ENCODE results near the gene BCDIN3D. TPM values are rescaled to one million over a fixed set of nuclear protein-coding genes. Genes with fewer than 3 reads are reported as not detected.

Gene BCDIN3D
- 10 to 100 TPM in 1 of 5 donors, 1 to 10 TPM in 2, under 1 TPM in 1, not detected in 1; 0.58 to 14.7 (median 3.6) TPM for total RNA-seq
- polyA plus RNA-seq: 1 to 10 TPM; 1.8 to 2.7 (median 2.6) TPM
- long read RNA-seq, donor 1: 0 reads
- long read RNA-seq, donor 2, partial matches to known transcripts: 0 of 2 reads
- long read RNA-seq, donor 2, other reads (novel, unspliced or antisense): 0 of 2 reads
- long read RNA-seq, donor 3, partial matches to known transcripts: 0 of 1 reads
- long read RNA-seq, donor 3, other reads (novel, unspliced or antisense): 0 of 1 reads
- long read RNA-seq, donor 4: 0 reads
- long read RNA-seq, donor 5, partial matches to known transcripts: 0 of 2 reads
- long read RNA-seq, donor 5, other reads (novel, unspliced or antisense): 0 of 2 reads
- long read RNA-seq, donor 6, partial matches to known transcripts: 0 of 2 reads
- long read RNA-seq, donor 6, other reads (novel, unspliced or antisense): 0 of 2 reads
- long read RNA-seq, donor 7: 0 reads
- long read RNA-seq, donor 8, partial matches to known transcripts: 0 of 2 reads
- long read RNA-seq, donor 8, other reads (novel, unspliced or antisense): 0 of 2 reads
- long read RNA-seq, donor 9, partial matches to known transcripts: 0 of 3 reads
- long read RNA-seq, donor 9, other reads (novel, unspliced or antisense): 0 of 3 reads
- long read RNA-seq, donor 10: 0 reads

- Histone ChIP-seq H3K4me3 (peak within 1 kb of the TSS; percentile 64 to 70 (median 69)), H3K27me3 (peaks cover 0 to 11% (median 0%) of the 10 kb centered on the region in 3 donors), H3K9me3 (no peaks in the 10 kb centered on the region), H3K4me1 (peaks cover 10 to 21% (median 16%) of the 10 kb centered on the region in 4 donors), H3K27ac (peak within 1 kb of the TSS; percentile 89 to 91 (median 90)), H3K36me3 (peaks cover 0 to 8% (median 4%) of the 10 kb centered on the region in 4 donors)
- peak; percentile 94 to 98 for DNase-seq
- intact Hi-C loops (cut with DNase I; ENCODE audit: low total_unique reads): no loop called here
- TF ChIP-seq CTCF (IDR thresholded peaks at IDR 0.05) (no peak), POLR2AphosphoS5 (IDR thresholded peaks at IDR 0.05) (peak; percentile 78 to 97 (median 95)), EP300 (IDR thresholded peaks at IDR 0.05) (no peak), POLR2A (IDR thresholded peaks at IDR 0.05) (peak in 2 of 4 donors; percentile 12 to 52)
- 0 to 1% (median 0%) methylated on average over 52 to 55 of the region's 55 CpGs for WGBS, 5 donors
Measured at GRCh38 chr12:49842519-49843352, at the start of gene BCDIN3D. TSS of gene BCDIN3D (minus strand) at chr12:49843106. CDS start at chr12:49843087, 19 bp downstream.

GRCh38 chr12:49892084-49892731, 49.3 kb upstream of the BCDIN3D start:
- no peak overlapping the region for H3K27ac ChIP-seq
- H3K4me1 ChIP-seq: peaks cover 3 to 57% (median 24%) of the 10 kb centered on the region in 4 donors
- intact Hi-C loops (cut with DNase I; ENCODE audit: low total_unique reads): no loop called here
- WGBS, 5 donors: 68 to 76% (median 72%) methylated on average over 10 of the region's 10 CpGs
- H3K9me3 ChIP-seq: no peaks in the 10 kb centered on the region
- H3K27me3 ChIP-seq: peaks cover 0 to 2% (median 0%) of the 10 kb centered on the region in 3 donors
- no peak for DNase-seq
- no peak for TF ChIP-seq CTCF (IDR thresholded peaks at IDR 0.05)
- no peak for TF ChIP-seq POLR2AphosphoS5 (IDR thresholded peaks at IDR 0.05)
- no peak for TF ChIP-seq POLR2A (IDR thresholded peaks at IDR 0.05)
- no peak for TF ChIP-seq EP300 (IDR thresholded peaks at IDR 0.05)
- H3K36me3 ChIP-seq: no peaks in the 10 kb centered on the region
- H3K4me3 ChIP-seq: no peak overlapping the region

- Histone ChIP-seq H3K9me3 (no peaks in the 10 kb centered on the region), H3K36me3 (no peaks in the 10 kb centered on the region), H3K4me1 (peaks cover 3 to 58% (median 24%) of the 10 kb centered on the region in 4 donors), H3K27me3 (no peaks in the 10 kb centered on the region), H3K27ac (peak overlapping the region in 2 of 5 donors; percentile 12 to 61), H3K4me3 (no peak overlapping the region)
- TF ChIP-seq POLR2AphosphoS5 (IDR thresholded peaks at IDR 0.05) (no peak), POLR2A (IDR thresholded peaks at IDR 0.05) (no peak), CTCF (IDR thresholded peaks at IDR 0.05) (no peak), EP300 (IDR thresholded peaks at IDR 0.05) (no peak)
- DNase-seq: peak in 1 of 2 donors; percentile 44
- intact Hi-C loops (cut with DNase I; ENCODE audit: low total_unique reads): no loop called here
- whole genome bisulfite sequencing, 5 donors: 32 to 51% (median 39%) methylated on average over 6 of the region's 6 CpGs
Measured at GRCh38 chr12:49891476-49891875, 48.6 kb upstream of the BCDIN3D start.
